ENCODE data around the gene SDR42E2.

DNA sequence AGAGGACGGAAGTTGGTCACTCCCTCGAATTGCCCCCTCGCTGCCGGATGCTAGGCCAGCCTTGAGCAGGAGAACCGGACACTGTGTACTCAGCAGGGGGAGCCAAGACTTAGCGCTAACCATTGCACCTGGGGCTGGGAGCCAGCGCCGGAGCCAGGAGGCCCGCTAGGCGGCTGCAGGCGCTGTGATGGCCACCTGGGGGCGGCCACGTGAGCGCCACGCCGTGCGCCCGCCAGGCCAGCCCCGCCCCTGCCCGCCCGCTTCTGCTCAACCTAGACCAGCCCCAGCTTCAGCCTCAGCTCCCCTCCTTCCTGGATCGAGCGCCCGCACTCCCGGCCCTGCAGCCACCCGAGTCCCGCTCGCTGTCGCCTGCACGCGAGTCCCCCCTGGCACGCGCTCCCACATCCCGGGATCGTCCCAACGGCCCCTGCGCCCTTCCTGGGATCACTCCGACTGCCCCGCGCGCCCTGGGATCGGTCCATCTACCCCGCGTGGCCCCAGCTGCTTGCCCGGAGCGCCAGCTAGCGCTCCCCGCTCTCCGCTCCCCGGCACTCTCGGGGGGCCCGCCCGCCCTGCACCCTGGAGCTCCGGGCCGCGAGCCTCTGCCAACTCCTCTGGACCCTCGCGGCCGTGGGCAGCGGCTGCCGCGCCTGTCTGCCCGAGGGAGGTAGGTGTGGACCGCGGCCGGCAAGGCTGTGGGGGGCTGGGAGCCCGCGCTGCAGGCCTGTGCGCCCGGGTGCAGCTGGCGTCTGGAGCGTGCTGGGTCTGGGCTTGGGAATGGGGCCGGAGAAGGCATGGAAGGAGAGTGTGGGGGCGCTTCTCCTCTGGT lies 43.9 kb downstream of the SDR42E2 start, which contains the start of gene EEF2K:
- TF ChIP-seq, protein P1, sequence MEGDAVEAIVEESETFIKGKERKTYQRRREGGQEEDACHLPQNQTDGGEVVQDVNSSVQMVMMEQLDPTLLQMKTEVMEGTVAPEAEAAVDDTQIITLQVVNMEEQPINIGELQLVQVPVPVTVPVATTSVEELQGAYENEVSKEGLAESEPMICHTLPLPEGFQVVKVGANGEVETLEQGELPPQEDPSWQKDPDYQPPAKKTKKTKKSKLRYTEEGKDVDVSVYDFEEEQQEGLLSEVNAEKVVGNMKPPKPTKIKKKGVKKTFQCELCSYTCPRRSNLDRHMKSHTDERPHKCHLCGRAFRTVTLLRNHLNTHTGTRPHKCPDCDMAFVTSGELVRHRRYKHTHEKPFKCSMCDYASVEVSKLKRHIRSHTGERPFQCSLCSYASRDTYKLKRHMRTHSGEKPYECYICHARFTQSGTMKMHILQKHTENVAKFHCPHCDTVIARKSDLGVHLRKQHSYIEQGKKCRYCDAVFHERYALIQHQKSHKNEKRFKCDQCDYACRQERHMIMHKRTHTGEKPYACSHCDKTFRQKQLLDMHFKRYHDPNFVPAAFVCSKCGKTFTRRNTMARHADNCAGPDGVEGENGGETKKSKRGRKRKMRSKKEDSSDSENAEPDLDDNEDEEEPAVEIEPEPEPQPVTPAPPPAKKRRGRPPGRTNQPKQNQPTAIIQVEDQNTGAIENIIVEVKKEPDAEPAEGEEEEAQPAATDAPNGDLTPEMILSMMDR (conservative IDR thresholded peaks at IDR 0.05; ENCODE audit: low read length): peak; percentile 76
- TF ChIP-seq EZH2phosphoT487 (IDR thresholded peaks at IDR 0.05; ENCODE audit: borderline replicate concordance, low read depth, low read length): no peak
